Upper lobe of left lung (tissue), 4 donors: Measurements from ENCODE around the gene SWT1.

ENCODE experiments used
- CTCF ChIP-seq, 6 experiments: fragments of 450-650 bp in 4 of 6; fragments of 200-600 bp in 2 of 6; sonication (generic) in 2 of 6; IDR thresholded peaks; one replicate each; pipeline ENCODE4 v1.5.1; 2016 to 2019; ENCODE audit warnings: antibody characterized with exemption in 6 of 6
- EP300 ChIP-seq, 4 donors: sonication (generic); formaldehyde crosslinking; IDR thresholded peaks; one replicate each; pipeline ENCODE4 v1.5.1; 2017; ENCODE audit warnings: antibody characterized with exemption in 4 of 4, control low read depth in 2 of 4
- POLR2A ChIP-seq, 4 donors: fragments of 450-650 bp; IDR thresholded peaks; one replicate each; pipeline ENCODE4 v1.5.1; 2016 to 2017; ENCODE audit warnings: antibody characterized with exemption in 4 of 4, mild to moderate bottlenecking in 2 of 4
- POLR2AphosphoS5 ChIP-seq, 2 donors: sonication (generic); formaldehyde crosslinking; IDR thresholded peaks; one replicate each; pipeline ENCODE4 v1.5.1; 2017; ENCODE audit warnings: antibody characterized with exemption in 2 of 2

DNA sequence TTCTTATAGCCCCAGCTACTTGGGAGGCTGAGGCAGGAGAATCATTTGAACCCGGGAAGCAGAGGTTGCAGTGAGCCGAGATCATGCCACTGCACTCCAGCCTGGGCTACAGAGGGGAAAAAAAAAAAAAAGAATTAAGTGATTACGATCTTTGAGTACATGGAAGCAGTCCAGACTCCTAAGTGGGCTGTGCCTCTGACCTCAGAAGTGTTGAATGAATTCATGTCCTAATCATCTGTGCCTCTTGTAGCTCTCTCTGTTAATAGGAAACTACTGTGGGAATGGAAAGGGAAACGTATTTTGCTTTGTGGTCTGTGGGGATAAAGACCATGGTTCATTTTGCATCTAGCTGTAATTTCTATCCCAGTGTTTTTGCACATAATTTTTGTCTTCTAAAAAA, 168.4 kb downstream of the SWT1 start:
- no peak for TF ChIP-seq CTCF (IDR thresholded peaks at IDR 0.05)
- no peak for TF ChIP-seq POLR2A (IDR thresholded peaks at IDR 0.05)
- TF ChIP-seq POLR2AphosphoS5 (IDR thresholded peaks at IDR 0.05) = no peak
- no peak for TF ChIP-seq EP300 (IDR thresholded peaks at IDR 0.05)
